Aorta (tissue), 5 donors: ENCODE results near the gene IGLL1. TPM values are rescaled to one million over a fixed set of nuclear protein-coding genes. Genes with fewer than 3 reads are reported as not detected.
"Not testable (repeated sequence)": the region's sequence is repeated elsewhere in the genome, so short reads cannot be mapped to it uniquely, and the experiment has no call there.

Source experiments
- ATAC-seq: fragments of 200-7000 bp; cut with Tn5 transposase; one replicate; pipeline ENCODE4 v1.9.1; 2022; ENCODE audit warnings: moderate library complexity; ENCODE audit not compliant: low FRiP score
- DNase-seq, 2 donors: peaks; one replicate each; pipeline ENCODE4 v3.0.0-alpha.2; 2020
- H3K27ac ChIP-seq, 2 donors: one replicate each; pipeline ENCODE4 v1.5.1; 2013; ENCODE audit warnings: low read length in 2 of 2, mild to moderate bottlenecking in 2 of 2, moderate library complexity in 2 of 2, control low read depth in 1 of 2, inconsistent platforms in 1 of 2, low read depth in 1 of 2
- H3K27me3 ChIP-seq, 2 donors: one replicate each; pipeline ENCODE4 v1.6.1; 2013; ENCODE audit warnings: control low read depth in 1 of 2, low read length in 1 of 2, mild to moderate bottlenecking in 1 of 2, moderate library complexity in 1 of 2; ENCODE audit not compliant: insufficient read depth in 2 of 2, control insufficient read depth in 1 of 2
- H3K36me3 ChIP-seq, 2 donors: one replicate each; pipeline ENCODE4 v1.6.1; 2013; ENCODE audit warnings: control low read depth in 1 of 2, low read length in 1 of 2, mild to moderate bottlenecking in 1 of 2; ENCODE audit not compliant: insufficient read depth in 2 of 2, control insufficient read depth in 1 of 2
- H3K4me1 ChIP-seq, 2 donors: one replicate each; pipeline ENCODE4 v1.6.1; 2013; ENCODE audit warnings: low read length in 2 of 2, control low read depth in 1 of 2, mild to moderate bottlenecking in 1 of 2, moderate library complexity in 1 of 2; ENCODE audit not compliant: insufficient read depth in 2 of 2, control insufficient read depth in 1 of 2
- H3K4me3 ChIP-seq, 2 donors: one replicate each; pipeline ENCODE4 v1.5.1; 2013; ENCODE audit warnings: low read length in 2 of 2, control low read depth in 1 of 2, mild to moderate bottlenecking in 1 of 2
- H3K9me3 ChIP-seq: one replicate; pipeline ENCODE4 v1.6.1; 2013; ENCODE audit warnings: mild to moderate bottlenecking, low read length; ENCODE audit not compliant: control insufficient read depth
- WGBS, 2 donors: extraction: QIAGEN DNeasy Blood & Tissue Kit; methylation state at CpG; one replicate each; pipeline ENCODE4 v1.1.7; 2013; 5-methylcytosine and 5-hydroxymethylcytosine counted together
- intact Hi-C, 2 donors: fragments of 100-400 bp; cut with DNase I; formaldehyde crosslinking; loops; one replicate each; pipeline versions ENCODE4 v1.14.2 to v1.15.0; 2022
- polyA plus RNA-seq, 2 donors: library from polyadenylated mRNA; stranded (reverse); fragments of 200-250 nt; gene quantifications; one replicate each; pipeline ENCODE4 v1.2.3, GENCODE V29; 2013
- total RNA-seq, 2 donors: library from RNA; stranded (reverse); fragmentation: NEBNext Ultra II Directional; extraction: Animal tissue kit (Norgen Biotek cat#: 25700); gene quantifications; one replicate each; pipeline ENCODE4 v1.2.1, GENCODE V29; 2021
- donor health status: healthy with polysubstance abuse.
- donor health status: Bipolar disorder and iron deficiency.
- donor health status: DM: no; HTN: no; CAD: no.
- donor health status: DM: no; HTN: no; CAD: no.
- donor health status: DM: yes; HTN: yes; CAD: no.

Gene IGLL1
- total and polyA plus RNA-seq, 4 donors = not detected

DNA sequence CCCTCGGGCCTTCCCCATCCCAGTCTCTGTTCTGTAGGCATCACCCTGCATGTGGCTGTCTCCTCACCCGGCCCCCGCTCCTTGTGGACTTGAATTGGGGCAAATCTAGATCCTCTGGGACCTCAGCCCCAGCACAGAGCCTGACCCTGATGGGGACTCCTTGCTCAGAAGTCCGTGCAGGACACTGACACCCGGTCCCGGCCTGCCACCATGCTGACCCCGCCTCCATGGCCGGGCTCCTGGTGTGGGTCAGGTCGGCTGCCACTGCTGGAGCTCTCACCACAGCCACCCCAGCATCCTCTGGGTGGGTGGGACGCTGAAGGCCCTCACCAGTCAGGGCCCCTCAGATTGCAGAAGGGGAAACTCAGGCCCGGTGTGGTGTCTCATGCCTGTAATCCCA lies 1.8 kb downstream of the IGLL1 start:
- Histone ChIP-seq H3K36me3 (no peaks in the 10 kb centered on the region), H3K4me3 (no peak overlapping the region), H3K4me1 (no peaks in the 10 kb centered on the region), H3K9me3 (no peaks in the 10 kb centered on the region), H3K27ac (no peak overlapping the region), H3K27me3 (no peaks in the 10 kb centered on the region)
- DNase-seq (peak in 1 of 2 donors; percentile 40), ATAC-seq (no peak)
- WGBS, 2 donors = 79% methylated on average over 11 of the region's 11 CpGs
- intact Hi-C loops = no loop called here

DNA sequence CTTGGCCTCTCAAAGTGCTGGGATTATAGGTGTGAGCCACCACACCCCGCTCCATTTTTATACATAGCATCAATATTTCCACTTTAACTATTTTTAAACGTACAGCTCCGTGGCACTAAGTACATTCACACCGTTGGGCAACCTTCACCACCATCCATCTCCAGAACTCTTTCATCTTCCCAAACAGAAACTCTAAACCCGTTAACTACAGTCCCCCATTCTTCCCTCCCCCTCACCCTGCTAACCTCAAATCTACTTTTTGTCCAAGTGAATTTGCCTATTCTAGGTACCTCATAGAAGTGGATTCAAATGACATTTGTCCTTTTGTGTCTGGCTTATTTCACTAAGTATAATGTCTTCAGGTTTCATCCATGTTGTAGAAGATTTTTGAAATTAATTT lies 3.4 kb downstream of the IGLL1 start:
- H3K36me3 ChIP-seq = no peaks in the 10 kb centered on the region
- no peak overlapping the region for H3K4me3 ChIP-seq
- H3K27ac ChIP-seq = no peak overlapping the region
- no peaks in the 10 kb centered on the region for H3K4me1 ChIP-seq
- intact Hi-C loops = no loop called here
- H3K27me3 ChIP-seq = no peaks in the 10 kb centered on the region
- no peak for DNase-seq
- no peak for ATAC-seq
- H3K9me3 ChIP-seq = no peaks in the 10 kb centered on the region
- 47 to 54% methylated on average over 5 of the region's 5 CpGs for WGBS, 2 donors

- no peaks in the 10 kb centered on the region for H3K27me3 ChIP-seq
- intact Hi-C loops = no loop called here
- H3K27ac ChIP-seq = no peak overlapping the region
- no peak for ATAC-seq
- H3K4me1 ChIP-seq = no peaks in the 10 kb centered on the region
- no peak overlapping the region for H3K4me3 ChIP-seq
- H3K36me3 ChIP-seq = no peaks in the 10 kb centered on the region
- no peaks in the 10 kb centered on the region for H3K9me3 ChIP-seq
- peak; percentile 23 to 28 for DNase-seq
- WGBS, 2 donors = 95 to 96% methylated on average over 4 of the region's 4 CpGs
These were observed 4.5 kb downstream of the IGLL1 start for GRCh38 chr22:23575601-23576000.

- intact Hi-C loops = no loop called here
- no peak overlapping the region for H3K4me3 ChIP-seq
- DNase-seq = peak; percentile 29 to 55
- H3K36me3 ChIP-seq = no peaks in the 10 kb centered on the region
- no peaks in the 10 kb centered on the region for H3K27me3 ChIP-seq
- 33 to 34% methylated on average over 8 of the region's 8 CpGs for WGBS, 2 donors
- no peaks in the 10 kb centered on the region for H3K4me1 ChIP-seq
- no peak for ATAC-seq
- no peak overlapping the region for H3K27ac ChIP-seq
- H3K9me3 ChIP-seq = no peaks in the 10 kb centered on the region
These were observed 5.2 kb downstream of the IGLL1 start for GRCh38 chr22:23574877-23575276.

GRCh38 chr22:23574371-23574811 lies 5.7 kb downstream of the IGLL1 start:
- peak; percentile 30 to 62 for DNase-seq
- 65 to 76% methylated on average over 4 of the region's 4 CpGs for WGBS, 2 donors
- H3K27ac ChIP-seq = no peak overlapping the region
- no peaks in the 10 kb centered on the region for H3K4me1 ChIP-seq
- no peaks in the 10 kb centered on the region for H3K9me3 ChIP-seq
- no peak overlapping the region for H3K4me3 ChIP-seq
- intact Hi-C loops = no loop called here
- no peaks in the 10 kb centered on the region for H3K27me3 ChIP-seq
- no peaks in the 10 kb centered on the region for H3K36me3 ChIP-seq
- no peak for ATAC-seq

DNA sequence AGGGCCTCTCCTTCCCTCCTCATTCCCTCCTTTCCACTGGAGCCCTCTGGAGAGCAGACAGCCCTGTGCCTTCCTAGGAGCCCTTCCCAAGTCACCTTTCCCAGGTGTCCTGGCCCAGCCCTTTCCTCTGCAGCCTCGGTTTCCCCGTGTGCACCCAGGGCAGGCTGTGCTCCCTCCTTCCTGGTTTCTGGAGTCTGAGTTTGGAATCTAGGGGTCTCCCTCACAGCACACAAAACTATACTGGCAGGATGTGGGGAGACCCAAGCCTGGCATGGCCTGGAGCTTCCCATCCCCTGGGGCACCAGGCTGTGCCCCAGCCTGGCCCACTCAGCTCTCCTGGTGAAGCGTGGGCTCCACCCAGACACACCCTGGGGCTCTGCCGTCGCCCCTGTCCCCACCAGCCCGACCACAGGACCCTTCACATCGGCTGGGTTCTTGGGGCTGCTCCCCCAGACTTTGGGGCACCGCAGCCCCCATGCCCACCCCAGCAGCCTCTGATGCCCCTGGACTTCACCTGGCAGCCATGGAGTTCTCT lies 6.3 kb downstream of the IGLL1 start:
- ATAC-seq, H3K27me3 ChIP-seq, H3K9me3 ChIP-seq, H3K4me3 ChIP-seq, H3K36me3 ChIP-seq, H3K27ac ChIP-seq, intact Hi-C loops, H3K4me1 ChIP-seq: not testable (repeated sequence)
- DNase-seq = peak; percentile 28 to 36
- WGBS, 2 donors = 80 to 88% methylated on average over 5 to 8 of the region's 8 CpGs

- H3K4me3 ChIP-seq, ATAC-seq, H3K27ac ChIP-seq, H3K27me3 ChIP-seq, H3K36me3 ChIP-seq, H3K4me1 ChIP-seq, intact Hi-C loops, H3K9me3 ChIP-seq: not testable (repeated sequence)
- DNase-seq = peak; percentile 17 to 32
- WGBS, 2 donors = 76 to 84% methylated on average over 13 of the region's 13 CpGs
These were observed 7.0 kb downstream of the IGLL1 start for GRCh38 chr22:23573106-23573505.

DNA sequence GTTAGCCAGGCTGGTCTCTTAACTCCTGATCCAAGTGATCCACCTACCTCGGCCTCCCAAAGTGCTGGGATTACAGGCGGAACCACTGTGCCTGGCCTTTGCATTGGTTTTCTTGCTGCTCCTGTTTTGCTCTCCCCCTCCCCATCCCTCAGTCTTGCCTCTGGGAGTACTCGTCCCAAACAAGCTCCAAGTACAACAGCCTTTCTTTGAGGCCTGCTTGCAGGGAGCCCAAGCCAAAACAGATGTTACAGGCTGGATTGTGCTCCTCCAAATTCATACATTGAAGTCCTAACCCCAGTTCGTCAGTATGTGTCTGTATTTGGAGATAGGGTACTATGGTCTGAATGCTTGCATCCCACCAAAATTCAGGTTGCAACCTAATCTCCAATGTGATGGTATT lies 8.6 kb downstream of the IGLL1 start:
- peak in 1 of 2 donors; percentile 9 for DNase-seq
- 80 to 88% methylated on average over 4 of the region's 4 CpGs for WGBS, 2 donors
- Histone ChIP-seq H3K9me3 (no peaks in the 10 kb centered on the region), H3K27ac (no peak overlapping the region), H3K27me3 (no peaks in the 10 kb centered on the region), H3K4me3 (no peak overlapping the region), H3K4me1 (no peaks in the 10 kb centered on the region), H3K36me3 (no peaks in the 10 kb centered on the region)
- ATAC-seq = no peak
- intact Hi-C loops = no loop called here

GRCh38 chr22:23570681-23571080 lies 9.4 kb downstream of the IGLL1 start:
- ATAC-seq (no peak), DNase-seq (peak; percentile 17 to 68)
- Histone ChIP-seq H3K9me3 (no peaks in the 10 kb centered on the region), H3K36me3 (no peaks in the 10 kb centered on the region), H3K4me1 (no peaks in the 10 kb centered on the region), H3K27ac (no peak overlapping the region), H3K27me3 (no peaks in the 10 kb centered on the region), H3K4me3 (no peak overlapping the region)
- 94 to 95% methylated on average over 8 of the region's 8 CpGs for WGBS, 2 donors
- intact Hi-C loops = no loop called here
